ENCODE results near the gene RNF187. TPM values are rescaled to one million over a fixed set of nuclear protein-coding genes. Genes with fewer than 3 reads are reported as not detected.

RNF187 gene
- total and polyA plus RNA-seq, 2 of the 13 experiments (the other 11 are each of a cell fraction or from before 2014, with no cell fraction given): 41.3 to 59.4 TPM

- TF ChIP-seq ZBTB43 (CRISPR knock-in tag; conservative IDR thresholded peaks at IDR 0.05) (no peak), NFIB (CRISPR knock-in tag; IDR thresholded peaks at IDR 0.05; ENCODE audit: borderline replicate concordance) (no peak), ZNF10 (CRISPR knock-in tag; IDR thresholded peaks at IDR 0.05; ENCODE audit: borderline replicate concordance, low read depth) (no peak), MXD1 (CRISPR knock-in tag; IDR thresholded peaks at IDR 0.05) (no peak), ZFP37 (CRISPR knock-in tag; IDR thresholded peaks at IDR 0.05; ENCODE audit: borderline replicate concordance) (no peak), ZNF780A (CRISPR knock-in tag; IDR thresholded peaks at IDR 0.05) (no peak), IKZF4 (CRISPR knock-in tag; IDR thresholded peaks at IDR 0.05; ENCODE audit: borderline replicate concordance, low read depth, not compliant biosample characterization) (no peak), TP53 (CRISPR knock-in tag; conservative IDR thresholded peaks at IDR 0.05) (no peak), TCF12 (IDR thresholded peaks at IDR 0.05) (no peak), TCF12 (CRISPR knock-in tag; IDR thresholded peaks at IDR 0.05) (no peak), ZNF770 (CRISPR knock-in tag; IDR thresholded peaks at IDR 0.05) (no peak), KDM5B (CRISPR knock-in tag; IDR thresholded peaks at IDR 0.05; ENCODE audit: borderline replicate concordance) (no peak), ZNF296 (CRISPR knock-in tag; conservative IDR thresholded peaks at IDR 0.05) (no peak), BHLHE40 (IDR thresholded peaks at IDR 0.05; ENCODE audit: low read length) (no peak), ZNF724P (CRISPR knock-in tag; IDR thresholded peaks at IDR 0.05; ENCODE audit: borderline replicate concordance) (no peak), ZNF207 (IDR thresholded peaks at IDR 0.05; ENCODE audit: borderline replicate concordance) (no peak)
These were observed 8.1 kb upstream of the RNF187 start (continued) for GRCh38 chr1:228478912-228479711.
